GM18526 (cell line): ENCODE measurements around the gene TSPAN11.

Experiments
- POLR2A ChIP-seq: IDR thresholded peaks from 3 replicates; pipeline ENCODE4 v1.6.1; 2011; ENCODE audit not compliant: insufficient read length; ENCODE audit errors: extremely low read depth

Gene TSPAN11

GRCh38 chr12:31008241-31008761 is 81.8 kb downstream of the TSPAN11 start:
- TF ChIP-seq POLR2A: no peak

- no peak for TF ChIP-seq POLR2A
These were observed 82.7 kb downstream of the TSPAN11 start for GRCh38 chr12:31008961-31009840.

- TF ChIP-seq POLR2A: no peak
These were observed 83.4 kb downstream of the TSPAN11 start for GRCh38 chr12:31009976-31010375.

- TF ChIP-seq POLR2A: no peak
These were observed 84.8 kb downstream of the TSPAN11 start for GRCh38 chr12:31011336-31011735.

DNA sequence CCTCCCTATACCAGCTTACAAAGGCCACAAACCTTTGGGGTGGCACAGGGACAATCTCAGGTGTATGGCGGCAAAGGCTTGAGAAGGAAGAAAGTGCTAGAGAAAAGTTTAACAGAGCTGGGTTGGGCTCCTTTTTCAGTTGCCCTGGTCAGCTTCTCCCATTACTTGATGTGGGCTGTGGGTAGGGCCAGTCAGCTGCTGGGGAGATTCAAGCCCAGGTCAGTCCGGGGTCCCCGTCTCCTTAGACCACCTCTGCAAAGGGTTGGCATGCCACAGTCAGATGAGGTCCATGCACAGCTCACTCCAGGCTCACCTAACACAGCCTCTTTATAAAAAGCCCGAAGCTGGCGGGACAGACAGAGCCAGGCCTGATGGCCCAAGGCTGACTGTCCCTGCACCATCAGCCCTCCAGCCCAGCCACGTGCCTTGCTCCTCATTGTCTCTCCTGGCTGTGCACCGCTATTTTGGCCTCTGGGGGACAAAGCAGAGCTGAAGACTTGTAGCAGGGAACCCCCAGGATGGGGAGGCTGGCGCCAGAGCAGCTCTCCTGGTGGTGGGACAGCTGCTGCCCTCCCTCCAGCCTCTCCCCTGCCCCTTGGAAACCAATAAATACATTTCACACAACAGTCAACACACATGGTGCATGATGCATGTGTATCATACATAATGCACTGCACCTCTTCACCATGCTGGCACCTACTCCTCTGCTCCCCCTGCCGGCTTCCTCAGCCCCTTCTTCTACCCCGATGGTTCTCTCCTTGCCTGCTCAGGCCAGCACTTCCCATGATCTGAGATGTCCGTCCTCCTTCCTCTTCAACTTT is 85.4 kb downstream of the TSPAN11 start:
- TF ChIP-seq POLR2A: no peak

DNA sequence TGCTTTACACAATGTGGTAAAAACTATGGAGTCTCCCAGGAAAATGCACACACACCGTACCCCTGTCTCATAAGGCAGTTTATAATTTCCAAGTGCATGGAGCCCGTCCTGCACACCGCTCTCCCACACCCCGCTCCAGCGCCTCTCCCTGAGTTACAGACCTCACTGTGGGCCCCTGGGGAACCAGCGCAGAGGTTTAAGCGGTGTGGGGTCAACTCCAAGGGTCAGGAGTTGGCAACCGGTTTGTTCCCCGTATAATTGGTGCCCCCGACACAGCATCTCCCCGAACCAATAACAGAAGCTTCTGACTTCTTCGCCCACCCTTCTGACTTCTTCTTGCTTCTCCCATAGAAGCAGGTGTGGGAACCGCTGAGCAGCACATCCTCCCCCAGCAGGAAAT is 88.7 kb downstream of the TSPAN11 start:
- TF ChIP-seq POLR2A: no peak

GRCh38 chr12:31016057-31016456 is 89.5 kb downstream of the TSPAN11 start:
- TF ChIP-seq POLR2A: no peak

DNA sequence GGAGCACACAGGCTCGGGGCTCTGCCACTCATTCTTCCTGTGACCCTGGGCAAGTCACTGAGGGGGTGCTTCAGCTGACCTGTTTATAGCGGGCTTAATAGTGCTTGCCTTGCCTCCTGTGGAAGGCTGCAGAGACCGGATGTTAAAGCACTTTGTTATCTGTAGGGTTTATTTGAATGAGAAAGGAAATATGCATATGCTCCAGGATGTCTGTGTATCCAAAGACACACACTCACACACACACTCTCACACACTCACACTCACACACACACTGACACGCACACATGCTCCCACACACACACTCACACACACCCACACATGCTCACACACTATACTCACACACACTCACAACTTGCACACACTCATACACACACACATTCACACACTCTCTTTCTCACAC is 91.0 kb downstream of the TSPAN11 start:
- no peak for TF ChIP-seq POLR2A

- TF ChIP-seq POLR2A: no peak
These were observed 91.7 kb downstream of the TSPAN11 start for GRCh38 chr12:31018106-31018789.

DNA sequence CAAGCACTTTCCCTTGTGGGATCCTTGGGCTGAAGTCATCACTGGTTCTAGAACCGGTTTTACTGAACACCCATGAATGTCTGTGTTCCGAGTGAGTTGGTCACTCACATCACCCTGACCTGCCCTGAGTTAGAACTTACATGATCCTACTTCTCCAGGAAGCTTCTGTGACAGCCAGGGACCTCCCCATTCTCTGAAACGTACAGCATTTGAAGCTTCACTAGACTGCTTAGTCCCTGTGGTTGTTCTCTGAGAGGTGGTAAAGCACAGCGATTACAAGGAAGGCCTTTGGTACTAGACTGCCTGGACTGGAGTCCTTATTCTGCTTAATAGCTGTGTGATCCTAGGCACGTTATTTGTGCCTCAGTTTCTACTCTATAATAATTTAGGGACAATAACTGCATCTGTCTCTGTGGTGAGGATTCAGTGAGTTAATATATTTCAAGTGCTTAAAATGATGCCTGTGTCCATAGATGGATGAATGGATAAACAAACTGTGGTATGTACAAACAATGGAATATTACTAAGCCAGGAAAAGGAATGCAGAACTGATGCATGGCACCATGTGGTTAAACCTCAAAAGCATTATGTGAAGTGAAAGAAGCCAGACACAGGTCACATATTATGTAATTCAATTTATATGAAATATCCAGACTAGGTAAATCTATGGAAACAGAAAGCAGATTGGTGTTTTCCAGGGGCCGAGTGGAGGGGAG is 92.4 kb downstream of the TSPAN11 start:
- TF ChIP-seq POLR2A: no peak

GRCh38 chr12:31019561-31019960 is 93.0 kb downstream of the TSPAN11 start:
- no peak for TF ChIP-seq POLR2A

DNA sequence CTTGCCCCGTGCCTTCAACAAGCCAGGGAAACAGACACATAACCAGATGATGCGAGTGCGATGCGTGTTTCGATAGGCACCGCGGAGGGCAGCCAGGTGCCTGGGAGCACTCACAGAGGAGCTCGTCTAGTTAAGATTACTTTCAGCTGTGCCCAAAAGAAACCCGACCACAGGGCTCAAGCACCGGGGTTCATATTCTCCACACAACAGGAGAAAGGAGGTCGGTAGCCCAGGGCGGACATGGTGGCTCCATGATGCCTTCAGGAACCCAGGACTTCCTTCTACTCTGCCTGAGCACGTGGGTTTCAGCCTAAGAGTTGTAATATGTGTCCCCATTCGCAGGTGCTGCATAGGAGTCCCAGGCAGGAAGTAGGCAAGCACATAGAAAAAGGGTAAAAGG is 93.4 kb downstream of the TSPAN11 start:
- no peak for TF ChIP-seq POLR2A

- TF ChIP-seq POLR2A: no peak
These were observed 94.0 kb downstream of the TSPAN11 start for GRCh38 chr12:31020385-31021166.

DNA sequence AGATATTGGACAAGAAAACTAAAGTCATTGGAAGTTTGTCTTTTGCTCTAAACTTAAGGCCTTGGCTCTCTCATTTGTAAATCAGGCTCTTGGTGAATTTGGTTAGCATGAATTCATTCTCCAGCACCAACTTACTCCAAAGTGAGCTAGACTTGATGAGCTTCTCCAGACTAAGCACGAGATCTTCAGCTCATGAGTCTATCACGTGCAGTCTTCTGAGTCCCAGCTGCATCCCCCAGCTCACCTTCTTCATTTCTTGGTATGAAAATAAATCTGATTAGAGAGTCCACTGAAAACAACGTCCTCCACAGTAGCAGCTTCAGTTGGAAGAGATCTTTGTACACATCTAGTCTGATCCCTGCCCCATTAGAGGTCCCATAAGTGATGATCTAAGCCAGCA is 94.6 kb downstream of the TSPAN11 start:
- no peak for TF ChIP-seq POLR2A
